Measurements from ENCODE around the gene STMN1.

The STMN1 gene

GRCh38 chr1:25890239-25891034, 15.8 kb downstream of the STMN1 start:
- DNase-seq, result no peak

- DNase-seq, result no peak
These were observed 16.7 kb downstream of the STMN1 start for GRCh38 chr1:25889470-25889869.

GRCh38 chr1:25888426-25888987, 17.7 kb downstream of the STMN1 start:
- DNase-seq, result no peak

GRCh38 chr1:25885602-25886001, 20.6 kb downstream of the STMN1 start:
- no peak for DNase-seq

- no peak for DNase-seq
These were observed 25.0 kb downstream of the STMN1 start for GRCh38 chr1:25881266-25881665.

- DNase-seq, result no peak
These were observed 25.7 kb downstream of the STMN1 start for GRCh38 chr1:25880518-25880917.

- no peak for DNase-seq
These were observed 26.5 kb downstream of the STMN1 start for GRCh38 chr1:25879675-25880074.

- DNase-seq, result no peak
These were observed 27.5 kb downstream of the STMN1 start for GRCh38 chr1:25878690-25879089.

GRCh38 chr1:25877155-25877554, 29.1 kb downstream of the STMN1 start:
- DNase-seq, result no peak

GRCh38 chr1:25876693-25877077, 29.5 kb downstream of the STMN1 start:
- no peak for DNase-seq

GRCh38 chr1:25875856-25876692, 30.1 kb downstream of the STMN1 start:
- DNase-seq, result peak in 1 of 2 experiments; percentile 60

GRCh38 chr1:25875154-25875855, 30.9 kb downstream of the STMN1 start, which contains the start of gene PAQR7:
Gene PAQR7 (minus strand): TSS chr1:25875708. CDS start chr1:25863839, 11,869 bp downstream.
- peak; percentile 21 to 84 for DNase-seq

- no peak for DNase-seq
These were observed 31.5 kb downstream of the STMN1 start for GRCh38 chr1:25874635-25875153.

- no peak for DNase-seq
These were observed 32.0 kb downstream of the STMN1 start for GRCh38 chr1:25874209-25874608.

GRCh38 chr1:25873120-25873519, 33.1 kb downstream of the STMN1 start:
- no peak for DNase-seq

GRCh38 chr1:25872713-25873112, 33.5 kb downstream of the STMN1 start:
- DNase-seq, result no peak

- no peak for DNase-seq
These were observed 34.3 kb downstream of the STMN1 start for GRCh38 chr1:25871704-25872494.

GRCh38 chr1:25871086-25871703, 35.0 kb downstream of the STMN1 start:
- DNase-seq, result no peak

GRCh38 chr1:25870614-25871013, 35.6 kb downstream of the STMN1 start:
- no peak for DNase-seq

GRCh38 chr1:25869909-25870606, 36.2 kb downstream of the STMN1 start:
- DNase-seq, result no peak

Data from NCI-H526 (cell line).